Omental fat pad (tissue), 4 donors: ENCODE results near the gene ACOT11. TPM values are rescaled to one million over a fixed set of nuclear protein-coding genes. Genes with fewer than 3 reads are reported as not detected.

ENCODE experiments used
- ATAC-seq: fragments of 150-250 bp; one replicate; pipeline ENCODE4 v1.9.1; 2016; ENCODE audit warnings: mild to moderate bottlenecking, moderate library complexity; ENCODE audit not compliant: low FRiP score
- DNase-seq: peaks from one replicate; pipeline ENCODE4 v3.0.0-alpha.2; 2019; ENCODE audit warnings: low spot score
- CTCF ChIP-seq, 3 donors: fragments of 450-650 bp; IDR thresholded peaks; one replicate each; pipeline ENCODE4 v1.5.1; 2016 to 2017; ENCODE audit warnings: antibody characterized with exemption in 3 of 3, mild to moderate bottlenecking in 3 of 3, moderate library complexity in 2 of 3
- small RNA-seq: library from RNA; depleted of rRNA; stranded (forward); fragments of <200 nt; gene quantifications from one replicate; pipeline ENCODE3, GENCODE V24; 2016
- total RNA-seq, 4 donors: library from RNA; depleted of rRNA; stranded (reverse); fragments of >200 nt; gene quantifications; one replicate each; pipeline ENCODE4 v1.1.0, GENCODE V29; 2016

Gene ACOT11
- total RNA-seq, 4 donors from 2014 or later, result 1.4 to 3.8 (median 3.2) TPM

- ATAC-seq, result no peak
- DNase-seq, result no peak
- TF ChIP-seq CTCF (IDR thresholded peaks at IDR 0.05), result no peak
Measured at GRCh38 chr1:54650417-54650816, 102.4 kb downstream of the ACOT11 start.

GRCh38 chr1:54651608-54652007, 103.6 kb downstream of the ACOT11 start:
- ATAC-seq (no peak), DNase-seq (no peak)
- no peak for TF ChIP-seq CTCF (IDR thresholded peaks at IDR 0.05)

- ATAC-seq, result no peak
- DNase-seq, result no peak
Measured at GRCh38 chr1:54652168-54652567, 104.1 kb downstream of the ACOT11 start.

GRCh38 chr1:54653036-54653435, 105.0 kb downstream of the ACOT11 start:
- no peak for TF ChIP-seq CTCF (IDR thresholded peaks at IDR 0.05)
- ATAC-seq, result no peak
- no peak for DNase-seq

More at GRCh38 chr1:54652168-54652567, 104.1 kb downstream of the ACOT11 start:
- no peak for TF ChIP-seq CTCF (IDR thresholded peaks at IDR 0.05)

GRCh38 chr1:54658164-54658913, 110.3 kb downstream of the ACOT11 start:
- TF ChIP-seq CTCF (IDR thresholded peaks at IDR 0.05), result no peak
- ATAC-seq (no peak), DNase-seq (no peak)

Small RNAs within 50 kb of the gene (small RNA-seq; reads per million reads assigned to genes)
- gene AC099796.2, result not detected

Other genes starting within 250 kb of the ACOT11 start
- gene SSBP3, start 141.8 kb upstream of the ACOT11 start, total RNA-seq, result 10 to 100 TPM; 21.0 to 32.6 (median 22.9) TPM
- gene FAM151A, start 75.3 kb downstream of the ACOT11 start, total RNA-seq, result under 1 TPM in 2 of 4 donors, not detected in 2; 0.19 to 0.72 TPM
- gene MROH7, start 93.6 kb downstream of the ACOT11 start, total RNA-seq, result 1 to 10 TPM in 3 of 4 donors, under 1 TPM in 1; 0.82 to 2.2 (median 1.4) TPM
- 10 to 100 TPM; 15.5 to 37.4 (median 24.6) TPM for gene TTC4, start 167.6 kb downstream of the ACOT11 start, total RNA-seq
- 1 to 10 TPM; 1.4 to 4.6 (median 2.0) TPM for gene PARS2, start 216.3 kb downstream of the ACOT11 start, total RNA-seq